SK-N-SH (cell line): Measurements from ENCODE around the gene SPAG4. TPM values are rescaled to one million over a fixed set of nuclear protein-coding genes. Genes with fewer than 3 reads are reported as not detected.

Experiments used
- CTCF ChIA-PET: fragments of 300-600, 350-600 bp; formaldehyde crosslinking; extraction: SDS; loops from one replicate; lab custom pipeline; 2021; lab: Yijun Ruan, JAX
- POLR2A ChIA-PET: fragments of 350-600 bp; sonication (Branson Sonifier 250); formaldehyde crosslinking; extraction: SDS; loops from one replicate; lab custom pipeline; 2020; ENCODE audit warnings: antibody characterized with exemption, inconsistent platforms; lab: Yijun Ruan, JAX
- DNase-seq: peaks from one replicate; pipeline ENCODE4 v3.0.0; 2012
- H2AFZ ChIP-seq: fragments of 200-600 bp; sonication (generic); 2 replicates; pipeline ENCODE4 v1.8.1; 2016; ENCODE audit warnings: antibody characterized with exemption, mild to moderate bottlenecking, low read depth
- H3F3A ChIP-seq: fragments of 200-600 bp; sonication (generic); replicated peaks from 2 replicates; pipeline ENCODE3; 2016; ENCODE audit warnings: antibody characterized with exemption, mild to moderate bottlenecking; ENCODE audit not compliant: insufficient read depth
- H3K27ac ChIP-seq, 2 experiments: fragments of 200-500 bp in 1 of 2; fragments of 200-600 bp in 1 of 2; sonication (Bioruptor generic) in 1 of 2; sonication (generic), shearing (Covaris generic) in 1 of 2; 2 replicates each; pipeline versions ENCODE4 v1.5.1 to v1.6.1; 2014 to 2016; ENCODE audit warnings: low read depth in 2 of 2, inconsistent platforms in 1 of 2, low read length in 1 of 2, mild to moderate bottlenecking in 1 of 2, mixed read lengths in 1 of 2
- H3K27me3 ChIP-seq: fragments of 200-600 bp; sonication (generic), shearing (Covaris generic); 2 replicates; pipeline ENCODE4 v1.6.1; 2016; ENCODE audit warnings: mixed run types; ENCODE audit not compliant: insufficient read depth
- H3K36me3 ChIP-seq, 2 experiments: fragments of 200-500 bp in 1 of 2; fragments of 200-600 bp in 1 of 2; sonication (Bioruptor generic) in 1 of 2; sonication (generic) in 1 of 2; replicated peaks in 1 of 2; 2 replicates each; pipeline versions ENCODE3 to v1.5.1; 2014 to 2016; ENCODE audit warnings: low read length in 1 of 2, mild to moderate bottlenecking in 1 of 2; ENCODE audit not compliant: insufficient read depth in 2 of 2, control insufficient read depth in 1 of 2
- H3K4me1 ChIP-seq, 2 experiments: fragments of 200-500 bp in 1 of 2; fragments of 200-600 bp in 1 of 2; sonication (Bioruptor generic) in 1 of 2; sonication (generic), shearing (Covaris generic) in 1 of 2; 2 replicates each; pipeline versions ENCODE4 v1.5.1 to v1.6.1; 2014 to 2016; ENCODE audit warnings: low read depth in 1 of 2, low read length in 1 of 2, mixed run types in 1 of 2; ENCODE audit not compliant: insufficient read depth in 2 of 2, control insufficient read depth in 1 of 2
- H3K4me2 ChIP-seq: fragments of 200-600 bp; sonication (generic), shearing (Covaris generic); 2 replicates; pipeline ENCODE4 v1.6.1; 2017; ENCODE audit warnings: mixed run types
- H3K4me3 ChIP-seq, 2 experiments: fragments of 200-500 bp in 1 of 2; fragments of 200-600 bp in 1 of 2; sonication (Bioruptor generic) in 1 of 2; sonication (generic), shearing (Covaris generic) in 1 of 2; 2 replicates each; pipeline versions ENCODE4 v1.5.1 to v1.8.1; 2014 to 2016; ENCODE audit warnings: low read depth in 2 of 2, inconsistent platforms in 1 of 2, low read length in 1 of 2, mild to moderate bottlenecking in 1 of 2, mixed read lengths in 1 of 2, moderate library complexity in 1 of 2
- H3K79me2 ChIP-seq: fragments of 200-600 bp; sonication (generic); 2 replicates; pipeline ENCODE4 v1.8.1; 2017; ENCODE audit warnings: mild to moderate bottlenecking; ENCODE audit not compliant: insufficient read depth
- H3K9ac ChIP-seq: fragments of 200-600 bp; sonication (generic); 2 replicates; pipeline ENCODE4 v1.6.1; 2017; ENCODE audit warnings: mixed run types
- H3K9me2 ChIP-seq: fragments of 200-600 bp; sonication (generic); 2 replicates; pipeline ENCODE4 v1.6.1; 2017; ENCODE audit warnings: mixed run types
- H3K9me3 ChIP-seq: fragments of 200-600 bp; sonication (generic); 2 replicates; pipeline ENCODE4 v1.6.1; 2017; ENCODE audit warnings: mixed run types, mild to moderate bottlenecking, moderate library complexity
- H4K20me1 ChIP-seq: fragments of 200-600 bp; sonication (generic); 2 replicates; pipeline ENCODE4 v1.6.1; 2017; ENCODE audit warnings: mild to moderate bottlenecking, mixed run types; ENCODE audit not compliant: insufficient read depth
- CHD2 ChIP-seq: fragments of 150-350 bp; IDR thresholded peaks from 2 replicates; pipeline ENCODE4 v1.6.1; 2018; ENCODE audit warnings: low read length; ENCODE audit not compliant: partially characterized antibody
- EP300 ChIP-seq, 2 experiments: IDR thresholded peaks; 2 replicates each; pipeline versions ENCODE4 v1.4.0 to v1.6.1; 2012; ENCODE audit warnings: borderline replicate concordance in 1 of 2, low read depth in 1 of 2, low read length in 1 of 2
- EZH2phosphoT487 ChIP-seq: fragments of 200-600 bp; sonication (generic); IDR thresholded peaks from 2 replicates; pipeline ENCODE4 v1.6.1; 2017; ENCODE audit warnings: low read depth, mixed run types, mild to moderate bottlenecking, antibody characterized with exemption, moderate library complexity, borderline replicate concordance
- GABPA ChIP-seq: IDR thresholded peaks from 2 replicates; pipeline ENCODE4 v1.4.0; 2012; ENCODE audit warnings: low read depth, mild to moderate bottlenecking
- GATA2 ChIP-seq: sonication (generic); formaldehyde crosslinking; IDR thresholded peaks from 2 replicates; pipeline ENCODE4 v1.5.0; 2020; ENCODE audit warnings: mild to moderate bottlenecking, missing genetic modification reagents
- NFIC ChIP-seq: IDR thresholded peaks from 2 replicates; pipeline ENCODE4 v1.4.0; 2012; ENCODE audit warnings: borderline replicate concordance
- NRF1 ChIP-seq: IDR thresholded peaks from 2 replicates; pipeline ENCODE4 v1.6.1; 2012; ENCODE audit warnings: low read depth, mild to moderate bottlenecking, low read length
- POLR2AphosphoS5 ChIP-seq: IDR thresholded peaks from 2 replicates; pipeline ENCODE4 v1.6.1; 2012; ENCODE audit warnings: low read depth, low read length
- RAD21 ChIP-seq: IDR thresholded peaks from 2 replicates; pipeline ENCODE4 v1.6.1; 2012; ENCODE audit warnings: mild to moderate bottlenecking, low read length
- RFX5 ChIP-seq: IDR thresholded peaks from 2 replicates; pipeline ENCODE4 v1.6.1; 2012; ENCODE audit warnings: mild to moderate bottlenecking, improper control_type of control experiment, low read length
- SIN3A ChIP-seq: IDR thresholded peaks from 2 replicates; pipeline ENCODE4 v1.6.1; 2012; ENCODE audit warnings: low read depth, mild to moderate bottlenecking, low read length, moderate library complexity, borderline replicate concordance
- TAF1 ChIP-seq: IDR thresholded peaks from 2 replicates; pipeline ENCODE4 v1.6.1; 2012; ENCODE audit warnings: low read depth, mild to moderate bottlenecking, low read length, moderate library complexity, borderline replicate concordance
- TCF12 ChIP-seq: IDR thresholded peaks from 2 replicates; pipeline ENCODE4 v1.4.0; 2012
- WGBS: methylation state at CpG from one replicate; pipeline ENCODE4 v1.1.6; 2017; ENCODE audit warnings: low lambda C conversion rate; 5-methylcytosine and 5-hydroxymethylcytosine counted together
- polyA plus RNA-seq, 3 experiments: library from polyadenylated mRNA; depleted of rRNA; stranded (reverse); fragments of >200 nt; gene quantifications; 2 replicates each; pipeline ENCODE4 v1.2.3, GENCODE V29; 2012
- TF ChIP-seq, protein P1 (sequence below): fragments of 150-350 bp; IDR thresholded peaks from 2 replicates; pipeline ENCODE4 v1.6.1; 2016; ENCODE audit warnings: mild to moderate bottlenecking, low read depth, low read length
- TF ChIP-seq, protein P2 (sequence below): fragments of 200-600 bp; sonication (generic); IDR thresholded peaks from 2 replicates; pipeline ENCODE4 v1.6.1; 2017; ENCODE audit warnings: antibody characterized with exemption, mild to moderate bottlenecking, moderate library complexity
- TF ChIP-seq, protein P3 (sequence below): IDR thresholded peaks from 2 replicates; pipeline ENCODE4 v1.4.0; 2012; ENCODE audit warnings: low read depth, borderline replicate concordance
- TF ChIP-seq, protein P4 (sequence below): IDR thresholded peaks from 2 replicates; pipeline ENCODE4; 2012
- TF ChIP-seq, protein P5 (sequence below): IDR thresholded peaks from 2 replicates; pipeline ENCODE4 v1.4.0; 2012; ENCODE audit warnings: low read depth

SPAG4 gene
- polyA plus RNA-seq, 1 of the 3 experiments (the other 2 are of a cell fraction): 6.9 TPM

DNA sequence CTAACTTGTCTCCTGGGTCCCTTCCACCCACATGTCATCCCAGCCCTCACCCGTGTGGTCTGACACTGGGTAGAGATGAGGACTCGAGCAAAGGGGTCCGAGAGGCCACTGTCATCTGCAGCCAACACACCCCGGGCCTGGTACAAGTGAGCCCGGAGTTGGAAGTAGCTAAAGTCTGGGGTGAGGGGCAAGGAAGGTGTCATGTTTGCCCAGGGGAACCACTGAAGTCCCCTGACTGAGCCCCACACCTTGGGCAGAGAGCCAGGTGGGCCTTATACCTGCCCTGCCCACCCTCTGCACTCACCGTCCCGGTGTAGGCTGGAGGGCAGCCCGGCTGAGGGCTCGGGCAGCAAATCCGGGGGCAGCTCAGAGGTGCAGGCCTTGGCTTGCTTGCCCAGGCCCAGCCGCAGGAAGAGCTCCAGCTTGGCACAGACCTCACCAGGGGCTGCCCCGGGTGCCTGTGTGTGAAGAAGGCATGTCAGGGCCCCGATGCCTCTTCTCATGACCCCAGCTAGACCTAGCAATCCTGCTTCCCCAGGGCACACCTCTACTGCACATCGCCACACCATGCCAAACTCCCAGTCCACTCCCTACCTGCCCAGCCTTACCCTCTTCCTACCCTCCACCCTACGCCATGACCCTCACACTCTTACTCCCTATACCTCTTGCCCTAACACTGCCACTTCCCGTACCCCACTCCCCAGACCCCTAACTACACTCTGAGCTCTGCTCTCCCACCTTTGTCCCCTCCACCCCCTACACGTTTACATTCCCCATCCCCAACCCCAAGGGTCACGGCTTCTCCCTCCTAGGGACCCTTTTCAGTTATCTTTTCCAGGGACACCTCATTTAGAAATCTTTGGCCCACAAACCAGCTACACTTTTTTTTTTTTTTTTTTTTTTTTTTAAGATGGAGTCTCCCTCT lies 31.7 kb upstream of the SPAG4 start:
- no peaks in the 10 kb centered on the region for H4K20me1 ChIP-seq
- ChIA-PET POLR2A (no interaction called here), CTCF (interaction anchor here (1.1 to 1.4 kb wide), 2 partner anchors 17 to 36 kb away, joined by 3 to 4 read pairs; no protein-coding TSS in a partner anchor)

More for the DNA sequence above, 31.7 kb upstream of the SPAG4 start:
- H3F3A ChIP-seq: no peaks in the 10 kb centered on the region
- H3K4me3 ChIP-seq: no peak overlapping the region
- H3K36me3 ChIP-seq: no peaks in the 10 kb centered on the region
- H2AFZ ChIP-seq: no peak overlapping the region
- 90% methylated on average over 5 of the region's 18 CpGs for WGBS
- DNase-seq: no peak
- H3K79me2 ChIP-seq: no peaks in the 10 kb centered on the region
- H3K9ac ChIP-seq: no peak overlapping the region
- H3K27me3 ChIP-seq: no peaks in the 10 kb centered on the region
- no peaks in the 10 kb centered on the region; the same call in 1 of the 2 replicates for H3K9me3 ChIP-seq
- no peak overlapping the region for H3K27ac ChIP-seq
- no peaks in the 10 kb centered on the region for H3K4me1 ChIP-seq
- H3K4me2 ChIP-seq: no peak overlapping the region
- no peaks in the 10 kb centered on the region for H3K9me2 ChIP-seq
- TF ChIP-seq RFX5 (no peak), SIN3A (no peak), EZH2phosphoT487 (no peak), TAF1 (no peak), NFIC (no peak), EP300 (IDR thresholded peaks at IDR 0.05; ENCODE audit: borderline replicate concordance in 1 of 2, low read depth in 1 of 2, low read length in 1 of 2) (no peak), POLR2AphosphoS5 (no peak), TCF12 (no peak), RAD21 (no peak), CHD2 (no peak), GABPA (no peak), NRF1 (no peak), GATA2 (CRISPR knock-in tag) (no peak)
- TF ChIP-seq, protein P1, sequence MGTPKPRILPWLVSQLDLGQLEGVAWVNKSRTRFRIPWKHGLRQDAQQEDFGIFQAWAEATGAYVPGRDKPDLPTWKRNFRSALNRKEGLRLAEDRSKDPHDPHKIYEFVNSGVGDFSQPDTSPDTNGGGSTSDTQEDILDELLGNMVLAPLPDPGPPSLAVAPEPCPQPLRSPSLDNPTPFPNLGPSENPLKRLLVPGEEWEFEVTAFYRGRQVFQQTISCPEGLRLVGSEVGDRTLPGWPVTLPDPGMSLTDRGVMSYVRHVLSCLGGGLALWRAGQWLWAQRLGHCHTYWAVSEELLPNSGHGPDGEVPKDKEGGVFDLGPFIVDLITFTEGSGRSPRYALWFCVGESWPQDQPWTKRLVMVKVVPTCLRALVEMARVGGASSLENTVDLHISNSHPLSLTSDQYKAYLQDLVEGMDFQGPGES: no peak
- TF ChIP-seq, protein P2, sequence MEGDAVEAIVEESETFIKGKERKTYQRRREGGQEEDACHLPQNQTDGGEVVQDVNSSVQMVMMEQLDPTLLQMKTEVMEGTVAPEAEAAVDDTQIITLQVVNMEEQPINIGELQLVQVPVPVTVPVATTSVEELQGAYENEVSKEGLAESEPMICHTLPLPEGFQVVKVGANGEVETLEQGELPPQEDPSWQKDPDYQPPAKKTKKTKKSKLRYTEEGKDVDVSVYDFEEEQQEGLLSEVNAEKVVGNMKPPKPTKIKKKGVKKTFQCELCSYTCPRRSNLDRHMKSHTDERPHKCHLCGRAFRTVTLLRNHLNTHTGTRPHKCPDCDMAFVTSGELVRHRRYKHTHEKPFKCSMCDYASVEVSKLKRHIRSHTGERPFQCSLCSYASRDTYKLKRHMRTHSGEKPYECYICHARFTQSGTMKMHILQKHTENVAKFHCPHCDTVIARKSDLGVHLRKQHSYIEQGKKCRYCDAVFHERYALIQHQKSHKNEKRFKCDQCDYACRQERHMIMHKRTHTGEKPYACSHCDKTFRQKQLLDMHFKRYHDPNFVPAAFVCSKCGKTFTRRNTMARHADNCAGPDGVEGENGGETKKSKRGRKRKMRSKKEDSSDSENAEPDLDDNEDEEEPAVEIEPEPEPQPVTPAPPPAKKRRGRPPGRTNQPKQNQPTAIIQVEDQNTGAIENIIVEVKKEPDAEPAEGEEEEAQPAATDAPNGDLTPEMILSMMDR: no peak
- TF ChIP-seq, protein P3, sequence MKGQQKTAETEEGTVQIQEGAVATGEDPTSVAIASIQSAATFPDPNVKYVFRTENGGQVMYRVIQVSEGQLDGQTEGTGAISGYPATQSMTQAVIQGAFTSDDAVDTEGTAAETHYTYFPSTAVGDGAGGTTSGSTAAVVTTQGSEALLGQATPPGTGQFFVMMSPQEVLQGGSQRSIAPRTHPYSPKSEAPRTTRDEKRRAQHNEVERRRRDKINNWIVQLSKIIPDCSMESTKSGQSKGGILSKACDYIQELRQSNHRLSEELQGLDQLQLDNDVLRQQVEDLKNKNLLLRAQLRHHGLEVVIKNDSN: no peak
- TF ChIP-seq, protein P4, sequence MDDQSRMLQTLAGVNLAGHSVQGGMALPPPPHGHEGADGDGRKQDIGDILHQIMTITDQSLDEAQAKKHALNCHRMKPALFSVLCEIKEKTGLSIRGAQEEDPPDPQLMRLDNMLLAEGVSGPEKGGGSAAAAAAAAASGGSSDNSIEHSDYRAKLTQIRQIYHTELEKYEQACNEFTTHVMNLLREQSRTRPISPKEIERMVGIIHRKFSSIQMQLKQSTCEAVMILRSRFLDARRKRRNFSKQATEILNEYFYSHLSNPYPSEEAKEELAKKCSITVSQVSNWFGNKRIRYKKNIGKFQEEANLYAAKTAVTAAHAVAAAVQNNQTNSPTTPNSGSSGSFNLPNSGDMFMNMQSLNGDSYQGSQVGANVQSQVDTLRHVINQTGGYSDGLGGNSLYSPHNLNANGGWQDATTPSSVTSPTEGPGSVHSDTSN: no peak
- TF ChIP-seq, protein P5, sequence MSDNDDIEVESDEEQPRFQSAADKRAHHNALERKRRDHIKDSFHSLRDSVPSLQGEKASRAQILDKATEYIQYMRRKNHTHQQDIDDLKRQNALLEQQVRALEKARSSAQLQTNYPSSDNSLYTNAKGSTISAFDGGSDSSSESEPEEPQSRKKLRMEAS: no peak
